PC-9 (cell line): ENCODE data around the gene B3GAT1.

ENCODE experiments used
- EZH2 ChIP-seq: fragments of 200-600 bp; sonication (generic); IDR thresholded peaks from 2 replicates; pipeline ENCODE4 v1.8.0; 2017; ENCODE audit warnings: antibody characterized with exemption, low read depth
- TF ChIP-seq, protein P1 (sequence below): fragments of 200-600 bp; sonication (generic); conservative IDR thresholded peaks from 2 replicates; pipeline ENCODE4 v1.6.1; 2017; ENCODE audit warnings: mixed run types, antibody characterized with exemption, mild to moderate bottlenecking, moderate library complexity

DNA sequence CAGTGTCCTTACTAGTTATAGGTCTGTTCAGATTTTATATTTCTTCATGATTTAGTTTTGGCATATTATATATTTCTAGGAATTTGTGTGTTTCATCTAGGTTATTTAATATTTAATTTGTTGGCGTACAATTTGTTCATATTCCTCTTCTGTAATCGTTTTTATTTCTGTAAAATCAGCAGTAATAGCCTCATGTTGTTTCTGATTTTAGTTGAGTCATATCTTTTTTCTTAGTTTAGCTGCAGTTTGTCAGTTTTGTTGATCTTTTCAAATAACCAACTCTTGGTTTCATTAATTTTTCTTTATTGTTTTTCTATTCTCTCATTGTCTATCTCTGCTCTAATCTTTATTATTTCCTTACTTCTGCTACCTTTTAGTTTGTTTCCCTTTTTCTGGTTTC, 59.9 kb downstream of the B3GAT1 start:
- TF ChIP-seq EZH2, result no peak
- TF ChIP-seq, protein P1, sequence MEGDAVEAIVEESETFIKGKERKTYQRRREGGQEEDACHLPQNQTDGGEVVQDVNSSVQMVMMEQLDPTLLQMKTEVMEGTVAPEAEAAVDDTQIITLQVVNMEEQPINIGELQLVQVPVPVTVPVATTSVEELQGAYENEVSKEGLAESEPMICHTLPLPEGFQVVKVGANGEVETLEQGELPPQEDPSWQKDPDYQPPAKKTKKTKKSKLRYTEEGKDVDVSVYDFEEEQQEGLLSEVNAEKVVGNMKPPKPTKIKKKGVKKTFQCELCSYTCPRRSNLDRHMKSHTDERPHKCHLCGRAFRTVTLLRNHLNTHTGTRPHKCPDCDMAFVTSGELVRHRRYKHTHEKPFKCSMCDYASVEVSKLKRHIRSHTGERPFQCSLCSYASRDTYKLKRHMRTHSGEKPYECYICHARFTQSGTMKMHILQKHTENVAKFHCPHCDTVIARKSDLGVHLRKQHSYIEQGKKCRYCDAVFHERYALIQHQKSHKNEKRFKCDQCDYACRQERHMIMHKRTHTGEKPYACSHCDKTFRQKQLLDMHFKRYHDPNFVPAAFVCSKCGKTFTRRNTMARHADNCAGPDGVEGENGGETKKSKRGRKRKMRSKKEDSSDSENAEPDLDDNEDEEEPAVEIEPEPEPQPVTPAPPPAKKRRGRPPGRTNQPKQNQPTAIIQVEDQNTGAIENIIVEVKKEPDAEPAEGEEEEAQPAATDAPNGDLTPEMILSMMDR, result no peak
